CD4-positive, alpha-beta T cell (primary cell): Measurements from ENCODE around the gene DNASE1L2. TPM values are rescaled to one million over a fixed set of nuclear protein-coding genes. Genes with fewer than 3 reads are reported as not detected.

ENCODE experiments used
- ATAC-seq: fragments of 200-7000 bp; cut with Tn5 transposase; one replicate; pipeline ENCODE4 v1.10.0; 2022; ENCODE audit warnings: mild to moderate bottlenecking; ENCODE audit not compliant: poor library complexity
- CTCF ChIA-PET: fragments of 350-600 bp; sonication (Branson Sonifier 250); formaldehyde crosslinking; loops from one replicate; lab custom pipeline; 2021; ENCODE audit warnings: antibody characterized with exemption, inconsistent platforms; lab: Charles Lee
- POLR2A ChIA-PET: fragments of 350-600 bp; sonication (Branson Sonifier 250); formaldehyde crosslinking; loops from one replicate; lab custom pipeline; 2021; ENCODE audit warnings: antibody characterized with exemption, inconsistent platforms; lab: Charles Lee
- DNase-seq, 14 experiments: peaks; one replicate each; pipeline ENCODE4 v3.0.0-alpha.2; 2013 to 2020; ENCODE audit warnings: mixed read lengths in 2 of 14
- H3K27ac ChIP-seq, 2 donors: one replicate each; pipeline versions ENCODE4 v1.5.1 to v1.7.0; 2013; ENCODE audit warnings: low read length in 2 of 2, low read depth in 1 of 2, mild to moderate bottlenecking in 1 of 2
- H3K27me3 ChIP-seq, 2 experiments: 1 replicate in 1 of 2; 2 replicates in 1 of 2; pipeline versions ENCODE4 v1.6.1 to v1.7.0; 2013; ENCODE audit warnings: low read length in 2 of 2, control low read depth in 1 of 2, mild to moderate bottlenecking in 1 of 2, moderate library complexity in 1 of 2; ENCODE audit not compliant: insufficient read depth in 2 of 2, control insufficient read depth in 1 of 2
- H3K36me3 ChIP-seq: one replicate; pipeline ENCODE4 v1.6.1; 2013; ENCODE audit warnings: low read length, control low read depth; ENCODE audit not compliant: insufficient read depth
- H3K4me1 ChIP-seq: one replicate; pipeline ENCODE4 v1.6.1; 2013; ENCODE audit warnings: low read length, control low read depth; ENCODE audit not compliant: insufficient read depth
- H3K4me3 ChIP-seq: one replicate; pipeline ENCODE4 v1.5.1; 2013; ENCODE audit warnings: mild to moderate bottlenecking, low read length, moderate library complexity
- H3K9me3 ChIP-seq, 2 experiments: 1 replicate in 1 of 2; 2 replicates in 1 of 2; pipeline versions ENCODE4 v1.6.1 to v1.7.0; 2013; ENCODE audit warnings: low read length in 2 of 2, mild to moderate bottlenecking in 2 of 2, control low read depth in 1 of 2, moderate library complexity in 1 of 2; ENCODE audit not compliant: control insufficient read depth in 1 of 2, insufficient read depth in 1 of 2
- H3K27ac Mint-ChIP-seq: one replicate; pipeline ENCODE4 v1.8.0; 2020; ENCODE audit warnings: mixed read lengths
- H3K27me3 Mint-ChIP-seq: one replicate; pipeline ENCODE4 v1.8.0; 2021; ENCODE audit warnings: mixed read lengths
- H3K36me3 Mint-ChIP-seq: one replicate; pipeline ENCODE4 v1.8.0; 2021; ENCODE audit warnings: low read depth, mixed read lengths
- H3K4me1 Mint-ChIP-seq: one replicate; pipeline ENCODE4 v1.8.0; 2021; ENCODE audit warnings: low read depth, mixed read lengths
- H3K4me3 Mint-ChIP-seq: one replicate; pipeline ENCODE4 v1.8.0; 2020; ENCODE audit warnings: mild to moderate bottlenecking, mixed read lengths
- H3K9me3 Mint-ChIP-seq: one replicate; pipeline ENCODE4 v1.8.0; 2020; ENCODE audit warnings: mixed read lengths
- intact Hi-C, 2 experiments: fragments of 100-400 bp; cut with DNase I in 1 of 2; cut with micrococcal nuclease in 1 of 2; formaldehyde crosslinking; loops; one replicate each; pipeline versions ENCODE4 v1.15.1 to v1.9.0; 2023 to 2025; cut with DNase I, micrococcal nuclease
- total RNA-seq, 174 experiments: library from RNA in 2 of 174; stranded (reverse) in 2 of 174; gene quantifications; one replicate each; pipeline ENCODE4 v1.2.3 and lab custom pipeline; 2021 to 2026
- TF ChIP-seq, protein P1 (sequence below): fragments of 200-600 bp; IDR thresholded peaks from one replicate; pipeline ENCODE4 v1.8.0; 2022; ENCODE audit warnings: antibody characterized with exemption, mild to moderate bottlenecking

The DNASE1L2 gene
- total RNA-seq, 2 experiments from 2014 or later, result 0.22 to 0.36 TPM

DNA sequence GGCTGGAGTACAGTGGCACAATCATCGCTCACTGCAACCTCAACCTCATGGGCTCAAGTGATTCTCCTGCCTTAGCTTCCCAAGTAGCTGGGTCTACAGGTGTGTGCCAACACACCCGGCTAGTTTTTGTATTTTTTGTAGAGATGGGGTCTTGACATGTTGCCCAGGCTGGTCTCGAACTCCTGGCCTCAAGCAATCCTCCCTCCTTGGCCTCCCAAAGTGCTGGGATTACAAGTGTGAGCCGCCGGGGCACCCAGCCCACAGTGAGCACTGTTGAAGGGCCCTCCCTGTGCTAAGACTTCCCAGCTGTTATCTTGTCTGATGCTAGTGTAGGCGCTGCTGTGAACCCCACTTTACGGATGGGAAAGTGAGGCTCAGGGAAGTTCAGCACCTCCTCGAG, 47.8 kb upstream of the DNASE1L2 start:
- no peaks in the 10 kb centered on the region for H3K9me3 ChIP-seq
- ChIA-PET CTCF (no interaction called here), POLR2A (no interaction called here)
- no peaks in the 10 kb centered on the region for H3K36me3 ChIP-seq
- no peaks in the 10 kb centered on the region for H3K4me1 ChIP-seq
- Mint-ChIP-seq H3K27me3 (no peaks in the 10 kb centered on the region), H3K4me1 (no peaks in the 10 kb centered on the region), H3K36me3 (no peaks in the 10 kb centered on the region), H3K27ac (no peak overlapping the region), H3K9me3 (no peaks in the 10 kb centered on the region), H3K4me3 (no peak overlapping the region)
- H3K27ac ChIP-seq, result no peak overlapping the region
- DNase-seq, result no peak
- intact Hi-C loops, result no loop called here
- no peak overlapping the region for H3K4me3 ChIP-seq
- no peaks in the 10 kb centered on the region for H3K27me3 ChIP-seq
- TF ChIP-seq, protein P1, sequence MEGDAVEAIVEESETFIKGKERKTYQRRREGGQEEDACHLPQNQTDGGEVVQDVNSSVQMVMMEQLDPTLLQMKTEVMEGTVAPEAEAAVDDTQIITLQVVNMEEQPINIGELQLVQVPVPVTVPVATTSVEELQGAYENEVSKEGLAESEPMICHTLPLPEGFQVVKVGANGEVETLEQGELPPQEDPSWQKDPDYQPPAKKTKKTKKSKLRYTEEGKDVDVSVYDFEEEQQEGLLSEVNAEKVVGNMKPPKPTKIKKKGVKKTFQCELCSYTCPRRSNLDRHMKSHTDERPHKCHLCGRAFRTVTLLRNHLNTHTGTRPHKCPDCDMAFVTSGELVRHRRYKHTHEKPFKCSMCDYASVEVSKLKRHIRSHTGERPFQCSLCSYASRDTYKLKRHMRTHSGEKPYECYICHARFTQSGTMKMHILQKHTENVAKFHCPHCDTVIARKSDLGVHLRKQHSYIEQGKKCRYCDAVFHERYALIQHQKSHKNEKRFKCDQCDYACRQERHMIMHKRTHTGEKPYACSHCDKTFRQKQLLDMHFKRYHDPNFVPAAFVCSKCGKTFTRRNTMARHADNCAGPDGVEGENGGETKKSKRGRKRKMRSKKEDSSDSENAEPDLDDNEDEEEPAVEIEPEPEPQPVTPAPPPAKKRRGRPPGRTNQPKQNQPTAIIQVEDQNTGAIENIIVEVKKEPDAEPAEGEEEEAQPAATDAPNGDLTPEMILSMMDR, result no peak
- ATAC-seq, result no peak

DNA sequence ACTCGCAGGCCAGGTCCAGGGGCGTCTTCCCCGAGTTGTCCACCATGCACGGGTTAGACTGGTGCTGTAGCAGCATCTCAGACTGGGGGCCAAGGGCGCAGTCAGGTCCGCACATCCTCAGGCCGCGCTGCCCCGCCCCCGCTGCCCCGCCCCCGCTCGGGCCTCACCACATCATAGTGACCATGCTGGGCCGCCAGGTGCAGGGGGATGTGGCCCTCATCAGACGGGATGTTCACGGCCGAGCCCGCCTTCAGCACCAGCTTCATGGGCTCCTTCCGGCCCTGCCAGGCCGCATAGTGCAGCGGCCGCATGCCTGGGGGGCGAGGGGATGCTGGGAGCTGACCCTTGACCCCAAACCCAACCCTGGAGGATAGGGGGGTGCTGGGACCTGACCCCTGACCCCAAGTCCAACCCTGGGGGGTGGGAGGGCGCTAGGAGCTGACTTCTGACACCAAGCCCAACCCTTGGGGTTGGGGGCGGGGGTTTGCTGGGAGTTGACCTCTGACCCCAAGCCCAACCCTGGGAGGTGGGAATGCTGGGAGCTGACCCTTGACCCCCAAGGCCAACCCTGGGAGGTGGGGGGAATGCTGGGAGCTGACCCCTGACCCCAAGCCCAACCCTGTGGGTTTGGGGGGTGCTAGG, 46.9 kb upstream of the DNASE1L2 start:
- H3K27ac Mint-ChIP-seq, result no peak overlapping the region
- DNase-seq (no peak), ATAC-seq (no peak)
- no peak overlapping the region for H3K4me3 Mint-ChIP-seq
- no peaks in the 10 kb centered on the region for H3K9me3 Mint-ChIP-seq
- CTCF ChIA-PET, result no interaction called here
- POLR2A ChIA-PET, result no interaction called here
- H3K27ac ChIP-seq, result no peak overlapping the region
- no peaks in the 10 kb centered on the region for H3K4me1 Mint-ChIP-seq
- intact Hi-C loops, result no loop called here
- no peaks in the 10 kb centered on the region for H3K27me3 Mint-ChIP-seq
- TF ChIP-seq, protein P1, result no peak
- H3K4me1 ChIP-seq, result no peaks in the 10 kb centered on the region
- H3K36me3 Mint-ChIP-seq, result no peaks in the 10 kb centered on the region
- no peak overlapping the region for H3K4me3 ChIP-seq
- peaks cover 0 to 5% of the 10 kb centered on the region in 2 experiments for H3K9me3 ChIP-seq
- no peaks in the 10 kb centered on the region for H3K36me3 ChIP-seq
- H3K27me3 ChIP-seq, result peaks cover 0 to under 1% of the 10 kb centered on the region in 2 experiments

DNA sequence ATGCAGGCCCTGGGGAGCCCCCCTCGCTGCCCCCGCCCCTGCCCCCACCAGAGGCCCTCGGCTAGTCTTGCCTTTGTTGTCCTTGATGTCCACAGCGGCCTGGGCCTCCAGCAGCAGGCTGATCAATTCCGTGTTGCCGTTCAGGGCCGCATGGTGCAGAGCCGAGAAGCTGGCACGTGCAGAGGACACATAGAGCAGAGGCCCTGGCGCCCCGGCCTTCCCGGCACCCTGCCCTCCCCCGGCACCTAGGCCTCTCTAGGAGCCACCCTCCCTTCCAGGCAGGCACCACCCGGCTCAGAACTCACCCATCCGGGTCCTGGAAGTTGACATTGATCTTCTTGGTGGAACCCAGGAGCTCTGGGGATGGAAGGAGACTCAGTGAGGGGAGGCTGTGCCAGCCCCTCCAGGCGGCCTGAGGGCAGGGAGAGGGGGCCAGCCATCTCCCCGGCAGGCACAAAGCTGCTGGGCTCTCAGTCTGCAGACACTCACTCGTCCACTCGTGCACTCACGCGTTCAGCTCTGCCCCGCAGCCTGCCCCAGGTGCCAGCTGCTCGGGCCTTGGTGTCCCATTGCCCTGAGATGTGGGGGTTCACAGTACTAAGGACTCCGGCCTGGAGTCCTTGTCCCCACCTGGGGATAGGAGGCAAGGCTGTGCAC, 46.1 kb upstream of the DNASE1L2 start:
- TF ChIP-seq, protein P1, result no peak
- no peak overlapping the region for H3K27ac Mint-ChIP-seq
- peaks cover 5% of the 10 kb centered on the region for H3K4me1 Mint-ChIP-seq
- intact Hi-C loops, result loop anchor here in 1 of 2 experiments (10.0 kb wide), 1 partner anchor 145 kb away; no protein-coding TSS in a partner anchor
- Histone ChIP-seq H3K27ac (no peak overlapping the region), H3K4me3 (no peak overlapping the region), H3K4me1 (peaks cover 7% of the 10 kb centered on the region), H3K9me3 (peaks cover 0 to 10% of the 10 kb centered on the region in 2 experiments), H3K36me3 (no peaks in the 10 kb centered on the region), H3K27me3 (peaks cover 5 to 8% of the 10 kb centered on the region in 2 experiments)
- CTCF ChIA-PET, result no interaction called here
- POLR2A ChIA-PET, result no interaction called here
- no peak for DNase-seq
- no peak overlapping the region for H3K4me3 Mint-ChIP-seq
- no peaks in the 10 kb centered on the region for H3K9me3 Mint-ChIP-seq
- H3K27me3 Mint-ChIP-seq, result peaks cover 6% of the 10 kb centered on the region
- H3K36me3 Mint-ChIP-seq, result no peaks in the 10 kb centered on the region
- ATAC-seq, result no peak
